ENCODE data around the gene GRID1.

The GRID1 gene

GRCh38 chr10:86225103-86225782 lies 141.4 kb downstream of the GRID1 start:
- peak; percentile 55 to 56 for DNase-seq

- peak; percentile 14 to 23 for DNase-seq
Observed at GRCh38 chr10:86224354-86225102, 142.1 kb downstream of the GRID1 start.

- no peak for DNase-seq
Observed at GRCh38 chr10:86223256-86223655, 143.3 kb downstream of the GRID1 start.

- no peak for DNase-seq
Observed at GRCh38 chr10:86222687-86223086, 143.9 kb downstream of the GRID1 start.

- DNase-seq = no peak
Observed at GRCh38 chr10:86222336-86222650, 144.3 kb downstream of the GRID1 start.

GRCh38 chr10:86221442-86222335 lies 144.9 kb downstream of the GRID1 start:
- DNase-seq = no peak

- DNase-seq = no peak
Observed at GRCh38 chr10:86220626-86221025, 146.0 kb downstream of the GRID1 start.

- no peak for DNase-seq
Observed at GRCh38 chr10:86219271-86219670, 147.3 kb downstream of the GRID1 start.

GRCh38 chr10:86218842-86219241 lies 147.8 kb downstream of the GRID1 start:
- no peak for DNase-seq

- DNase-seq = no peak
Observed at GRCh38 chr10:86218160-86218559, 148.4 kb downstream of the GRID1 start.

- no peak for DNase-seq
Observed at GRCh38 chr10:86217371-86218080, 149.1 kb downstream of the GRID1 start.

- no peak for DNase-seq
Observed at GRCh38 chr10:86216886-86217285, 149.7 kb downstream of the GRID1 start.

- no peak for DNase-seq
Observed at GRCh38 chr10:86215712-86216111, 150.9 kb downstream of the GRID1 start.

GRCh38 chr10:86215046-86215445 lies 151.5 kb downstream of the GRID1 start:
- no peak for DNase-seq

GRCh38 chr10:86213148-86213547 lies 153.4 kb downstream of the GRID1 start:
- DNase-seq = no peak

GRCh38 chr10:86212391-86212700 lies 154.2 kb downstream of the GRID1 start:
- no peak for DNase-seq

- no peak for DNase-seq
Observed at GRCh38 chr10:86211691-86212390, 154.8 kb downstream of the GRID1 start.

GRCh38 chr10:86210416-86210815 lies 156.2 kb downstream of the GRID1 start:
- DNase-seq = no peak

- no peak for DNase-seq
Observed at GRCh38 chr10:86209726-86210125, 156.9 kb downstream of the GRID1 start.

GRCh38 chr10:86207226-86207625 lies 159.4 kb downstream of the GRID1 start:
- DNase-seq = no peak

GRCh38 chr10:86206240-86206579 lies 160.4 kb downstream of the GRID1 start:
- DNase-seq = no peak

Data from inflammatory macrophage treated with lipopolysaccharide for 1 hour (primary cell).